Activated T-cell treated with anti-CD3 and anti-CD28 coated beads for 48 hours (primary cell): ENCODE data around the gene FFAR3.

Experiments
- DNase-seq: peaks from one replicate; pipeline ENCODE4 v3.0.0-alpha.2; 2020; ENCODE audit warnings: low read depth

FFAR3 gene, protein sequence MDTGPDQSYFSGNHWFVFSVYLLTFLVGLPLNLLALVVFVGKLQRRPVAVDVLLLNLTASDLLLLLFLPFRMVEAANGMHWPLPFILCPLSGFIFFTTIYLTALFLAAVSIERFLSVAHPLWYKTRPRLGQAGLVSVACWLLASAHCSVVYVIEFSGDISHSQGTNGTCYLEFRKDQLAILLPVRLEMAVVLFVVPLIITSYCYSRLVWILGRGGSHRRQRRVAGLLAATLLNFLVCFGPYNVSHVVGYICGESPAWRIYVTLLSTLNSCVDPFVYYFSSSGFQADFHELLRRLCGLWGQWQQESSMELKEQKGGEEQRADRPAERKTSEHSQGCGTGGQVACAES

DNA sequence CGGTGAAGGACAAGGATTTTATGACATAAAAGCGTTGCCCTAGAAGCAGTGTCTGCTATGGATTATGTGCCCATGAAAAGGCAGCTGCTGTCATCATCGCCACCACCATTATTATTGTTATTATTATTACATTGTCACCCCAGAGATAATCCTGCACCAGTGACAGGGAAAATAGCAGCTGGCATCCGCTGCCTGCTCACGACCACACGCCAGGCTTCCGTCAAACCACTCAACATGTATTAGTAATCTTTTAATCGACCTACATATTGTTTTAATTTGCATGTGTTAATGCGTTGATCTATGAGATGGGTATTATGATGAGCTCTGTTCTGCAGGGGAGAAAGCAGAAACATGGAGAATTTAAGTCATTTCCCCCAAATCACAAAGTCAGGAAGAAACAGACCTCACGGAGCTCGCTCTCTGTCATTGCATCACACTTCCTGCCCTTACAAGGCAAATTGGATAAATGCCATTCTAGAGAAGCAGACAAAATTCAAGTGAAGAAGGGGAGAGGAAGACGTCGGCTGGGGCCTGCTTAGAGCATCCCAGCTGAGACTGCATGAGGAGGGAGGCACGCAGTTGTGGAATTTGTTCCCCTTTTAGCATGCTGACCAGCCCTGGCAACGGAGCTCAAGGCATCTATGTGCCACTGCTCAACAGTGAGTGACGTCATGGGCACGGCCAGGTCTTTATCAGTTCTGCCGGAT is at the start of gene FFAR3:
FFAR3 (plus strand) TSS at position 594 of the 707 bp plus-strand sequence. CDS start 431 bp downstream, outside the sequence.
- DNase-seq: no peak

DNA sequence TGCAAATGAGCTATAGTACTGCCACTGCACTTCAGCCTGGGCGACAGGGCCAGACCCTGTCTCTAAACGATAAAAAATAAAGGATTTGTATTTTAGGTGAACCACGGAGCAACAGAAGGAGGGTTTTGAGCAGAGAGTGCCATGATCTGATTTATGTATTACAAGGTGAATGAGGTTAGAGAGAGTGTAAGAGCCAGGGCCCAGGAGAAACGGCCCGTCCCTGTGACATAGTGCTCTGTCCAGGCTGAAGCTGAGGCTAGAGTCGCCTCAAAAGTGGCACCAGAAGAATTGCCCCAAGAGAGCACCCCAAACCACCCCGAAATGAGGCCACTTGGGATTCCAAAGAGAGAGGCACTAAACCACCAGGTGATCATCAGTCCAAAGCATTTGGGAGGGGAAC is 49.4 kb upstream of the FFAR3 start:
- DNase-seq: no peak

DNA sequence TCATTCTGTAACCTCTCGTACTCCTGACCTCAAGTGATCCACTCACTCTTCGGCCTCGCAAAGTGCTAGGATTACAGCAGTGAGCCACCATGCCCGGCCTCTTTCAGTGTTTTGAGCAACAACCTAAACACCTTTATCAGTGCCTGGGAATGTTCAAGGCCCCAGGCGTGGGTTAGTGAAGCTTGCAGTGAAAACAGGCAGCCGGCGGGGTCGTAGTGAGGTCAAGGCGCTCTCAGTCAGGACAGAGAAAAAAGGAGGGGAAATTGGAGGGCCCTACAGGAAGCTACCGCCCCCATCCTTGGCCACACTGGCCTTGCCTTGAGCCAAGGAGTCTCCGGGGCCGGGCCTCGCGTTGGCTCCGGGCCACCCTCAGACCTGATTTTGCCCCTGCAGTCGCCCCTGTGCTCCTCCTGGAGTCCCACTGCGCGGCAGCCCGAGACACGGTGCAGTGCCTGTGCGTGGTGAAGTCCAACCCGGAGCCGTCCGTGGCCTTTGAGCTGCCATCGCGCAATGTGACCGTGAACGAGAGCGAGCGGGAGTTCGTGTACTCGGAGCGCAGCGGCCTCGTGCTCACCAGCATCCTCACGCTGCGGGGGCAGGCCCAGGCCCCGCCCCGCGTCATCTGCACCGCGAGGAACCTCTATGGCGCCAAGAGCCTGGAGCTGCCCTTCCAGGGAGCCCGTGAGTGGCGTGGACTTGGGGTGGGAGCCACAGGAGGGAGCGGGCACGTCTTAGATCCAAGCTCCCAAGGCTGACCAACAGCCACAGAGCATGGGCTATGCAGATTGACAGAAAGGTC is 48.6 kb upstream of the FFAR3 start:
- DNase-seq: no peak

DNA sequence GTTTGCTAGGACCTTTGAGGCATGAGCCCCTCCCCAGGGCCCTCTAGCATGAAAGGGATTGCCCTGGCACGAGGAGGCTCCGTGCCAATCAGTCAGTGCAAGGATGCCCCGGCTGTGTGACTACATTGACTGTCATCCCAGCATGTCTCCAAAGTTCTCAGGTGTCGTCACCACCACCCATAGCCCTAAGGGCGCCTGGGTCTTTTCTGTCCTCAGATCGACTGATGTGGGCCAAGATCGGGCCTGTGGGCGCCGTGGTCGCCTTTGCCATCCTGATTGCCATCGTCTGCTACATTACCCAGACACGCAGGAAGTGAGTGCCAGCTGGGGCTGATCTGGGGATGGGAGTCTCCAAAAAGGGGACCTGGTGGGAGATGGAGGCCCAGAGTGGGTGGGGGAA is 47.9 kb upstream of the FFAR3 start:
- no peak for DNase-seq

DNA sequence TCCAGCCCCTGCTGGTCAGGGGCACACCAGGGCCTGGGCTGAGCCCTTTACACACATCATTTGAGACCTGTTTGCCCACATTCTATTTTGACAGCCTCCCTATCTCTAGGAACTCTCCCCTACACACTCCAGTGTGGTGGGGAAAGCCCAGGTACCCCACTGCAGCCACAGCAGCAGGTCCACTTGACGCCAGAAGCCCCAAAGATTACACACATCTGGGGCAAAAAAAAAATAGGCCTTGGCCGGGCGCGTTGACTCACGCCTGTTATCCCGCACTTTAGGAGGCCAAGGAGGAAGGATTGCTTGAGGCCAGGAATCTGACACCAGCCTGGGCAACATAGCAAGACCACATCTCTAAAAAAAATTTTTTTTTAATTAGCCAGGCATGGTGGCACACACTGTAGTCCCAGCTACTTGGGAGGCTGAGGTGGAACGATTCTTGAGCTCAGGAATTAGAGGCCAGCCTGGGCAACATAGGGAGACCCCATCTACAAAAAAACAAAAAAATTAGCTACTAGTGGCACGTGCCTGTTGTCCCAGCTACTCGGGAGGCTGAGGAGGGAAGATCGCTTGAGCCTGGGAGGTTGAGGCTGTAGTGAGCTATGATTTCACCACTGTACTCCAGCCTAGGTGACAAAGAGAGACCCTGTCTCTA is 47.3 kb upstream of the FFAR3 start:
- no peak for DNase-seq

DNA sequence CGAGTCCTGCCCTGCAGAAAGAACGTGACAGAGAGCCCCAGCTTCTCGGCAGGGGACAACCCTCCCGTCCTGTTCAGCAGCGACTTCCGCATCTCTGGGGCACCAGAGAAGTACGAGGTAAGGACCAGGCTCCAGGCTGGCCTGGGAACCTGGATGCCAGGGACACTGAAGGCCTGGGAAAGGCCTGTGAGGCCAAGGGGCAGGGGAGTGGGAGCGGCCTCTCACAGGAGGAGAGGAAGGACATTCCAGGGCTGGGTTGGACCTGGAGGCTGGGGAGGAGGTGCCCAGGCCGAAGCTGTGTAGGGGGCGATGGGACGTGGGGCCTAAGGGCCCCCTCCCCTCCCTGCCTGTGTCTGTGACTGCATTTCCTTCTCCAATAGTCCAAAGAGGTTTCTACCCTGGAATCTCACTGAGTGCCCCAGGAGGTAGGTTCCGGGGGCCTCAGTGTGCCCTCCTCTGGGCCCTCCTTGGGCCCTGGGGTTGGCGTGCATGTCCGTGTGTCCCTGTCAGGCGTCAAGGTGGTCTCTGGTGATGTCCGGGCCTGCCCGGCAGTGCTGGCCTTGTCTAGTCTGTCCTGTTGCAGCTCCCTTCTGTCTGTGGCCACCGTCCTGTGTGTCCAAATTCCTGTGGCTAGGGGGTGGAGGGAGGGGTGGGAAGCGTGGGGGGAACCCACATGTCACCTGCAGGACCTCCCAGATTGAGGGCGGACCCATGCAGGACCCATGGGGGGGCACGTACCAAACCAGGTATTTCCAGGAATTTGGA is 46.2 kb upstream of the FFAR3 start:
- DNase-seq: no peak

DNA sequence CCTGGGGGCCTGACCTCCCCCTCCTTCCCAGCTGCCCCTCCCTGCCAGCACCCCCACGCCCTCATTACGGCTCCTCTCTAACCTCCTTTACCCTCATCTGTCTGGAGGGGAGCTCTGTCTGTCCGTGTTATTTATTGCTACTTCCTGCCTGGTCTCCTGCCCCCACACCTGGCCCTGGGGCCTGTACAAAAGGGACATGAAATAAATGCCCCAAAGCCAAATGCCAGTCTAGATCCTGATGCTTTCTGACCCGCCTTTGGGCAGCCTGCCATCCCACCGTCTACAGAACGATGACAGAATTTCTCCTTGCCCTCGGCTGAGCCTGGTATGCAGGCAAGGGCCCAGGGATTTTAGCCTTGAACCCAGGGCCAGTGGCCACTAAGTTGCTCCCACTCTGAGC is 44.7 kb upstream of the FFAR3 start:
- no peak for DNase-seq

DNA sequence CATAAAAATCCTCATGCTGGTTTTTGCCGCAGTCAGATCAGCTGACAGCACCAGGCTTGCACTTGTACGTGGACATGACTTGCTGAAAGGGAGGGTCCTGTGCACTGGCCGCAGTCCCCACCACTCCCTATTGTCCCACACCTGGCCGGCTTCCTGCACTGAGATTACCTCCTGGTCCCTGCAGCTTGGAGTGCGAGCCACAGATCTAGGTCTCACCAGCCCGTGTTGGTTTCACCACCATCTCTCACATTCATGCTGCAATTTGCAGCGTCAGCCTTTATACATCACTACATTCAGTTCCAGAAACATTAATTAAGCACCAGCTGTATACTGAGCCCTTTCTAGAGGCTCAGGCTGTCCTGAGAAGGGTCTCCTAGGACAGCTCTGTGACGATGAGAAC is 44.2 kb upstream of the FFAR3 start:
- no peak for DNase-seq

DNA sequence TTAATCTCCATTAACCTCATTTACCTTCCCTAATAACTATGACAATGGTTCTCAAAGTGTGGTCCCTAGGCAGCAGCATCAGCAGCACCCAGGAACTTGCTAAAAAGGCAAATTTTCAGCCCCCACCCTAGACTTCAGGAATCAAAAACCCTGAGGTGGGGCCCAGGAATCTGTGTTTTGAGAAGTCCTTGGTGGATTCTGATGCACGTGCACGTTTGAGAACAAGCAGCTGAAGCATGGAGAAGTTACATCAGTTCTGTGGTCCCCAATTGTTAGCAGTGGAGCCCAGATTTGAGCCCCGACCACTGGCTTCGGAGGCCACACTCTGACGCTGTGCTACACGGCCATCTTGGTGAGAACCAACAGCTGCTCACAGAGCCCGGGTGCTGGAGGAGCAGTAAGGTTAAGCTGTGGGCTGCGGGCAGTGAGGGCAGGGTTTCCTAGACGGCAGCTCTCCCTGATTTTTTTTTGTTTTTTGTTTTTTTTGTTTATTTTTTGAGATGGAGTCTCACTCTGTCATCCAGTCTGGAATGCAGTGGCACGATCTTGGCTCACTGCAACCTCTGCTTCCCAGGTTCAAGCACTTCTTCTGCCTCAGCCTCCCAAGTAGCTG is 43.3 kb upstream of the FFAR3 start:
- no peak for DNase-seq

DNA sequence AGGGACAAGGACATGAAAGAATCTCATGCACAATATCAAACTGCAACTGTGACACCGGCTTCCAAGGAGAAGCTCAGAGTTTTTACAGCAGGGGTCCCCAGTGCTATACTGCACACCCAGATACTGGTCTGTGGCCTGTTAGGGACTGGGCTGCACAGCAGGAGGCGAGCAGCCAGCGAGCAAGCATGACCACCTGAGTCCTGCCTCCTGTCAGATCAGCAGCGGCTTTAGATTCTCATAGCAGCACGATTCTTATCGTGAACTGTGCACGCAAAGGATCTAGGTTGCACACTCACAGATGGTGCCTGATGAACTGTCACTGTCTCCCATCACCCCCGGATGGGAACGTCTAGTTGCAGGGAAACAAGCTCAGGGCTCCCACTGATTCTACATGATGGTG is 42.4 kb upstream of the FFAR3 start:
- DNase-seq: no peak

DNA sequence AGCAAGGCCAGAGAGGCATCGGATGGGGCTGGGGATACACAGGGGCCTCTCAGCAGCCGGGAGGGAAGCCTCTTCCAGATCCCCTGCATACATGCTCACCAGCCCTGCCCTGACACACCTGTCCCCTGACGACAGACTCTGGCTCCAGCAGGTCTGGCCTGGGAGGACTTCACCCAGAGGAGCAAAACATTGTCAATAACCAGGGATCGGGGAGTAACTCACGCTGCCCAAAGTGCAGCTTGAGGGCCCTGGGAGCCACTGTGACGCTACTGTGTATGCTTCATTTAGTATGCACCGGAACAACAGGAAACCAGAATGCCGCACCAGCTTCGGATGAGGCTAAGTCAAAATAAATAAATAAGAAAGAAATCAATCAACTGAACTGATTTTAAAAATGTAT is 41.7 kb upstream of the FFAR3 start:
- no peak for DNase-seq

DNA sequence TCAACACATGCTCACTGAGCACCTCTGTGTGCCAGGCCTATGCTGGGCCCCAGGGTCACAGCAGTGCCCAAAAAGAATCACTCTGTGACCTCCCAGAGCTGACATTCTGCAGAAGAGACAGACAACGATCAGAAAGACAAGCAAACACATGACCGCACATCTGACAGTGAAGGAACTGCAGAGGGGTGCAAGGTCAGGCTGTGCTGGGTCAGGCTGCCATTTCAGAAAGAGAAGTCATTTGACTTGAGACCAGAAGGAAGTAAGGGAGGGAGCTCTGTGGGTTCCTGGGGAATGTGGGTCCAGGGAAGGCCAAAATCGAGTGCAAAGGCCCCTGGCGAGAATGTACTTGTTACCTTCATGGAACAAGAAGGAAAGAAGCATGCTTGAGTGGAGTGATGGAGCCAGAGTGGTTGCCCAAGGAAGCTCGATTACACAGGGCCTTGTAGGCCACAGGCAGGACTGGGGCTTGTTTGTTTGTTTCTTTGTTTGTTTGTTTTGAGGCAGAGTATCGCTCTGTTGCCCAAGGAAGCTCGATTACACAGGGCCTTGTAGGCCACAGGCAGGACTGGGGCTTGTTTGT is 40.7 kb upstream of the FFAR3 start:
- no peak for DNase-seq

DNA sequence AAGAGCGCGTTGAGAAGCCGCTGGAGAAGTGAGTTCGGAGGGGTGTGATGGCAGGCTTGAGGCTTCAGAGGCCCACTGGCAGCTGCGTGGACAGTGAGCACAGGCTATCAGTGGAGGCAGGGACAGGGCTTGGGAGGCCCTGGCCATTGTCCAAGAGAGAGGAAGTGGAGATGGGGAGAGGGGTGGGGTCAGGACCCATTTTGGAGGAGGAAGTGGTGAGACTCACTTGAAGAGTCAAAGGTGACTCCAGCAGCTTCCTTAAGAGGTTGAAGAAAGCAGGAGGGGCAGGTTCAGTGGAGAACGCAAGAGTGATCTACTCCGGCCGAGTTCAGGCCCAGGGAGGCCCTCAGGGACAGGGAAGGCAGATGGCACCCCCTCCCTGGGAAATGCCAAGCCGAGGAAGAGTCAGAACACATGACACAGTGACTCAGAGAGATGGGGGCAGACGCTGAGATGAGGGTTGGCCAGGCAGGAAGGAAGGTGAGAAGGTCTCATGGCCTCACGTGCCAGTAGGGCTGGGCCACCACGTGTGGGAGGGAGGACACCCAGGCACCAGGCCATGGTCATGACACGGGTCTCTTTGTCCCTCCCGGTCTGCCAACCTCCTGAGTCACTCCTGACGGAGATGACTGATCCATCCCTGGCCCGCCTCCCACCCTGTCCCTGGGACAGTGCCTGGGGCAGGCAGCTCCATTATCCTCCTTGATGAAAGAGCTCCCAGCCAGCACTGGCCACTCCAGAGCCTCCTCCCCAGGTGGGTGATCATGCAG is 39.4 kb upstream of the FFAR3 start:
- no peak for DNase-seq

DNA sequence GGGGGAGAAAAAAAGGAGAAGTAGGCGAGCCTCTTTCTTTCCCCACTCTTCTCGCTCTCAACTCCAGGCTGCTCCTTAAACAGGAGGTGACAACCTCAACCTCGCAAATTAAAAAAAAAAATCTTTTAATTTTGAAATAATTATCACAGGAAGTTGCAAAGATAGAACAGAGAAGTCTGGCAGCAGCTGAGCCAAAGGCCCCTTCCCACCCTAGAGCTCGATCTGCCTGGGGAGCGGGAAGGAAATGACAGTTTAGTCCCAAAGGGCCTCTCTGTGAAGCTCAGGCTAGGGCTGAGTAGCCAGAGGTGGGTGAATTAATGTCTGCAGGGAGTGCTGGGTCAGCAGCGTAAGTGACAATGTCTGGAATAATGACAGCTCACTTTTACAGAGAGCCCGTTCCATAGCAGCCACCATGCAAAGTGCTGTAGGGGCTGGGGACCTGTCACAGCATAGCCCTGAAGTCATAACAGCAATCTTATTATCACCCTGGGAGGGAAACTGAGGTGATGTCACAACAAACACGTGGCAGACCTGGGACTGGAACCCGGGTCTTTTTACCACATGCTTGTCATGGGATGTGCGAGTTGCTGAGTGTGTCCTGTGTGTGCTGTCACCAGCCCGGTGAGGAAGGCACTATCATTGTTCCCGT is 38.1 kb upstream of the FFAR3 start:
- DNase-seq: no peak

DNA sequence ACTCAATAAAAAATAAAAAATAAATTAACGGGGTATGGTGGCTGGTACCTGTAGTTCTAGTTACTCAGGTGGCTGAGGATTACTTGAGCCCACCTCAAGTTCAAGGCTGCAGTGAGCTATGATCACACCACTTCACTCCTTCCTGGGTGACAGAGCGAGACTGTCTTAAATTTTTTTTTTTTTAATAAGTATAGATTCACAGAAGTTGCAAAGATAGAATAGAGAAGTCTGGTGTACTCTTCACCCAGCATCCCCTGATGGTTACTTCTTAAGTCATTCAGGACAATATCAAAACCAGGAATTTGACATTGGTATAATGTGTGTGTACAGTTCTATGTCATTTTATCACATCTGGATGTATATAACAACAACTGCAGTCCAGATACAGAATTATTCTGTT is 37.0 kb upstream of the FFAR3 start:
- no peak for DNase-seq

DNA sequence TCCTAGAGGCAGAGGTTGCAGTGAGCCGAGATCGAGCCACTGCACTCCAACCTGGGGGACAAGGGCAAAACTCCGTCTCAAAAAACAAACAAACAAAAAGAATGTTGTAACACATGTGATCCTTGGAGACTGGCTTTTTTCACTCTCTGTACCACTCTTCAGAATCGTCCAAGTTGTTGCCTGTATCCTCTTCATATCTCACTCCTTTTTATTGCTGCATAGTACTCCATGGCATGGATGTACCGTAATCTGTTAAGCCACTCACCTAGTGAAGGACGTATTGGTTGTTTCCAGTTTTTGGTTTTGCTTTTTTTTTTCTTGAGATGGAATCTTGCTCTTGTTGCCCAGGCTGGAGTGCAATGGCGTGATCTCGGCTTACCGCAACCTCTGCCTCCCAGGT is 36.2 kb upstream of the FFAR3 start:
- DNase-seq: no peak

DNA sequence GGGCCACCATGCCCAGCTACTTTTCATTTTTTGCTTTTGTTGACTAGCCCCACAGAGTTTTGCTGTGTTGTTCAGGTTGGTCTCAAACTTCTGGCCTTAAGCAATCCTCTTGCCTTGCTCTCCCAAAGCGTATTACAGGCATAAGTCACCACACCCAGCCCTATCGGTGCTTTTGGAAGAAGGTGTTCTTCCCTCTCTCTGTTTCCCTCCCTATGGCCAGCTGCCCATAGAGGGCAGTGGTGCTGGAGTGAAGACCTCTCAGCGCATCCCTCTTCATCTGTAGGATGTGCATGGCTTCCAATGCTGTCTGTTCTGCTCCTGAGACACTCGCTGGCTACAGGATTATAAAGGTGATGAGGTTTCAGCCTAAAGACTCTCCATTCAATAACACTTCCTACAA is 30.6 kb upstream of the FFAR3 start:
- DNase-seq: no peak

DNA sequence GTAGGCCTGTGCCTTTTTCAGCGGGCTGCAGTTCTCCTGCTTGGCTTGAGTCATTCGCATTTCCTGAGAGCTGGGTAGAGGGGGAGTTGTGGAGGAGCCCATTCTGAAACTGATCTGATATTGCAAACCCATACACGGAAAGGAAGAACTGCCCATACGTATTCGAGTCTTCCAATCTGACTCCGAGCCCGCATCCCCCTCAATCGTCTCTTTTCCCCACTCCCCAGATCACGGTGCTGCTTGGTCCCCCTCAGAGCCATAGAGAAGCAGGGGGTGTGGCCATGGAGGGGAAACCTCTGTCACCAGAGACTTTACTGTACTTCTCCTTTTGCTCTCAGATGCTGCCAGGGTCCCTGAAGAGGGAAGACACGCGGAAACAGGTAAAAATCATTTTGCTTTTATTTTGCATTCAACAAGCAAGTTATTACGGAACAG is 29.4 kb upstream of the FFAR3 start, which contains the start of gene CD22:
CD22 (plus strand) TSS at position 337 of the 435 bp plus-strand sequence. CDS start 2,854 bp downstream, outside the sequence.
- no peak for DNase-seq

DNA sequence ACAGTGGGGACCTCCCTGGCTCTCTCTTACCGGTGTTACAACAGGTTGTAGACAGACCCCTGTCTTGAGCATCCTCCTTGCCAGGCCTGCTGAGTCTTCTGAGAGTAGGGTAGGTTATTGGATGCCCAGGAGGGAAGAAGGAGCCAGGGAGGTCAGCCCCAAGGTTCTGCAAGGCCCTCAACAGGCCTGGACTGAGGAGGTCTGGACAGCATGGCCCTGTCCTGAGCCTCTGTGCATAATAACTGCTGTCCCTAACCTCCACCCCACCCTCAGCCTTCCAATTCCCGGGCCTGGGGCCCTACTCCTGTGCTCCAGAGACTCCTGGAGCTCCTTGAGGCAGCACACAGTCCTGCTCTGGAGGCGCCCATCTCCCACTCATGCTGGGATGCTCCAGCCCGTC is 28.9 kb upstream of the FFAR3 start:
- DNase-seq: no peak
